Esophagus muscularis mucosa (tissue), 4 donors: ENCODE results near the gene ELK3. TPM values are rescaled to one million over a fixed set of nuclear protein-coding genes. Genes with fewer than 3 reads are reported as not detected.

Experiments
- DNase-seq: peaks from one replicate; pipeline ENCODE4 v3.0.0-alpha.2; 2017; ENCODE audit errors: extremely low spot score
- H3K27ac ChIP-seq, 4 donors: fragments of 200-600 bp; sonication (generic); replicated peaks in 1 of 4; 1 replicate in 3 of 4; 2 replicates in 1 of 4; pipeline ENCODE4 v1.5.1; 2016 to 2019; ENCODE audit warnings: mild to moderate bottlenecking in 1 of 4
- H3K27me3 ChIP-seq, 4 donors: fragments of 200-600 bp; sonication (generic); one replicate each; pipeline versions ENCODE4 v1.5.1 to v1.6.0; 2016 to 2019
- H3K36me3 ChIP-seq, 4 donors: fragments of 200-600 bp; sonication (generic); one replicate each; pipeline ENCODE4 v1.5.1; 2016 to 2019
- H3K4me1 ChIP-seq, 4 donors: fragments of 200-600 bp; sonication (generic); one replicate each; pipeline ENCODE4 v1.5.1; 2016 to 2019
- H3K4me3 ChIP-seq, 4 donors: fragments of 200-600 bp; sonication (generic); 1 replicate in 2 of 4; 2 replicates in 2 of 4; pipeline ENCODE4 v1.5.1; 2016 to 2019; ENCODE audit warnings: mild to moderate bottlenecking in 4 of 4, moderate library complexity in 1 of 4
- H3K9me3 ChIP-seq, 4 donors: fragments of 200-600 bp; sonication (generic); 1 replicate in 3 of 4; 2 replicates in 1 of 4; pipeline ENCODE4 v1.5.1; 2016 to 2019
- EP300 ChIP-seq: sonication (generic); formaldehyde crosslinking; IDR thresholded peaks from one replicate; pipeline ENCODE4 v1.6.1; 2017; ENCODE audit warnings: antibody characterized with exemption
- POLR2A ChIP-seq: fragments of 450-650 bp; IDR thresholded peaks from one replicate; pipeline ENCODE4 v1.6.1; 2017; ENCODE audit warnings: antibody characterized with exemption, moderate library complexity, mild to moderate bottlenecking, low read depth
- POLR2AphosphoS5 ChIP-seq, 2 donors: sonication (generic); formaldehyde crosslinking; IDR thresholded peaks; one replicate each; pipeline ENCODE4 v1.6.1; 2017; ENCODE audit warnings: antibody characterized with exemption in 2 of 2
- WGBS: methylation state at CpG from one replicate; pipeline ENCODE4 v1.1.5; 2018; 5-methylcytosine and 5-hydroxymethylcytosine counted together
- intact Hi-C: fragments of 100-400 bp; cut with DNase I; formaldehyde crosslinking; loops from one replicate; pipeline ENCODE4 v1.15.1; 2023
- total RNA-seq, 4 donors: library from RNA; depleted of rRNA; stranded (reverse); fragments of >200 nt; gene quantifications; one replicate each; pipeline versions ENCODE4 v1.1.0 to v1.2.1, GENCODE V29; 2016
- TF ChIP-seq, protein P1 (sequence below), 3 experiments: fragments of 200-600 bp in 2 of 3; fragments of 450-650 bp in 1 of 3; sonication (generic) in 2 of 3; IDR thresholded peaks; one replicate each; pipeline ENCODE4 v1.5.1; 2017 to 2019; ENCODE audit warnings: antibody characterized with exemption in 3 of 3, mild to moderate bottlenecking in 2 of 3, moderate library complexity in 1 of 3

ELK3 gene
- total RNA-seq, 4 donors from 2014 or later: 13.7 to 26.9 (median 25.7) TPM

DNA sequence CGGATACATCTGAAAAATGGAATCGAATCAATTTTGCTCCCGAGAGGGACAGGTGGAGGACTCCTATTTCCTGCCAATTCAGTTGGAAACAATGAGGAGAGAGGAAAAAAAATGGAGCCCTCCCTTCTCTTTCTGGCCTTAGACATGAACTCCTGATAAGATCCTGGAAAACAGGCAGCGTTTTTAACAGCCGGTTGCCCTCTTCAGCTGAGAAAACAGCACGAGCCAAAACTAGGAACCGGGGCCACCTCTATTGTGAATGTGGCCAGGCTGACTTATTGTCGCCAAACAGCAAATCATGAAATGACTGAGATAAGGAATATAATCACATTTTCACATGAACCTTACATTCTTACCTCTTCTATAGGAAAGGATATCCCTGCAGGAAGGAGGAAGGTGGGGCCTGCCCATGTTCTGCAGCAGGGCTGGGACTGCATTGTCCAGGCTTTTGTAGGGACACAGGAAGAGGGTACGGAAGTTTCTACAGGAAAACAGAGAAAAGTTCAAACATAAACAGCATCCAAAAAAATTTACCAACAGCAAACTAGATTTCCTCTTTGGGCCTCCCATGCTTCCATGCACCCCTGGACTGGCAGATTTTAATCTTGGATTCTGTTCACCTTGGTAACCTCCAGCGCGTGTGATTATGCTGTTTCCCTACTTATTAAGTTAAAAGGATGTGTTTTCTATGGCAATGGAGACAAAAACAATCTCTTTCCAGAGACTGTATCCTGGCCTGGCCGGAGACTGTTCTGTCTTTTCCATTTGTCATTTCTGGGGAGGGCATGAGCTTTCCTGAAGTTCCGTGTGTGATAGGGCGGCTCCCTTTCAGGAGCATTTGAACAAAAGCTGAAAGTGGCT, 29.0 kb upstream of the ELK3 start:
- peak overlapping the region in 3 of 4 donors; percentile 32 to 64 (median 54) for H3K27ac ChIP-seq

GRCh38 chr12:96166765-96167164, 27.4 kb upstream of the ELK3 start:
- WGBS: 73% methylated on average over 2 of the region's 2 CpGs
- H3K27ac ChIP-seq: peak overlapping the region in 3 of 4 donors; percentile 30 to 64 (median 54)
- intact Hi-C loops: no loop called here

More for the DNA sequence above, 29.0 kb upstream of the ELK3 start:
- Histone ChIP-seq H3K27me3 (peaks cover 0 to 5% (median 0%) of the 10 kb centered on the region in 4 donors), H3K36me3 (no peaks in the 10 kb centered on the region), H3K9me3 (no peaks in the 10 kb centered on the region), H3K4me1 (peaks cover 0 to 18% (median 2%) of the 10 kb centered on the region in 4 donors), H3K4me3 (no peak overlapping the region)
- intact Hi-C loops: no loop called here
- 74% methylated on average over 14 of the region's 14 CpGs for WGBS
- DNase-seq: no peak
- TF ChIP-seq POLR2AphosphoS5 (IDR thresholded peaks at IDR 0.05) (peak in 1 of 2 donors; percentile 6), EP300 (no peak)

GRCh38 chr12:96167492-96167891, 26.7 kb upstream of the ELK3 start:
- no peaks in the 10 kb centered on the region for H3K9me3 ChIP-seq
- H3K36me3 ChIP-seq: no peaks in the 10 kb centered on the region
- peaks cover 0 to 5% (median 0%) of the 10 kb centered on the region in 4 donors for H3K27me3 ChIP-seq
- TF ChIP-seq POLR2AphosphoS5 (IDR thresholded peaks at IDR 0.05) (no peak), EP300 (no peak), POLR2A (no peak)
- TF ChIP-seq, protein P1, sequence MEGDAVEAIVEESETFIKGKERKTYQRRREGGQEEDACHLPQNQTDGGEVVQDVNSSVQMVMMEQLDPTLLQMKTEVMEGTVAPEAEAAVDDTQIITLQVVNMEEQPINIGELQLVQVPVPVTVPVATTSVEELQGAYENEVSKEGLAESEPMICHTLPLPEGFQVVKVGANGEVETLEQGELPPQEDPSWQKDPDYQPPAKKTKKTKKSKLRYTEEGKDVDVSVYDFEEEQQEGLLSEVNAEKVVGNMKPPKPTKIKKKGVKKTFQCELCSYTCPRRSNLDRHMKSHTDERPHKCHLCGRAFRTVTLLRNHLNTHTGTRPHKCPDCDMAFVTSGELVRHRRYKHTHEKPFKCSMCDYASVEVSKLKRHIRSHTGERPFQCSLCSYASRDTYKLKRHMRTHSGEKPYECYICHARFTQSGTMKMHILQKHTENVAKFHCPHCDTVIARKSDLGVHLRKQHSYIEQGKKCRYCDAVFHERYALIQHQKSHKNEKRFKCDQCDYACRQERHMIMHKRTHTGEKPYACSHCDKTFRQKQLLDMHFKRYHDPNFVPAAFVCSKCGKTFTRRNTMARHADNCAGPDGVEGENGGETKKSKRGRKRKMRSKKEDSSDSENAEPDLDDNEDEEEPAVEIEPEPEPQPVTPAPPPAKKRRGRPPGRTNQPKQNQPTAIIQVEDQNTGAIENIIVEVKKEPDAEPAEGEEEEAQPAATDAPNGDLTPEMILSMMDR (IDR thresholded peaks at IDR 0.05): no peak
- H3K4me3 ChIP-seq: no peak overlapping the region
- peaks cover 0 to 22% (median 3%) of the 10 kb centered on the region in 4 donors for H3K4me1 ChIP-seq
- intact Hi-C loops: no loop called here
- WGBS: 100% methylated on average over 1 of the region's 1 CpG
- H3K27ac ChIP-seq: peak overlapping the region in 1 of 4 donors; percentile 30
- DNase-seq: no peak

More at GRCh38 chr12:96166765-96167164, 27.4 kb upstream of the ELK3 start:
- Histone ChIP-seq H3K9me3 (no peaks in the 10 kb centered on the region), H3K4me3 (no peak overlapping the region), H3K36me3 (no peaks in the 10 kb centered on the region), H3K4me1 (peaks cover 0 to 22% (median 3%) of the 10 kb centered on the region in 4 donors), H3K27me3 (peaks cover 0 to 5% (median 0%) of the 10 kb centered on the region in 4 donors)
- no peak for DNase-seq
- TF ChIP-seq POLR2A (no peak), EP300 (no peak), POLR2AphosphoS5 (IDR thresholded peaks at IDR 0.05) (no peak)
- TF ChIP-seq, protein P1 (IDR thresholded peaks at IDR 0.05): no peak

GRCh38 chr12:96170328-96170727, 23.8 kb upstream of the ELK3 start:
- DNase-seq: no peak
- no peaks in the 10 kb centered on the region for H3K9me3 ChIP-seq
- H3K36me3 ChIP-seq: no peaks in the 10 kb centered on the region
- no peak overlapping the region for H3K4me3 ChIP-seq
- H3K27ac ChIP-seq: peak overlapping the region in 1 of 4 donors; percentile 14
- H3K4me1 ChIP-seq: peaks cover 0 to 14% (median 3%) of the 10 kb centered on the region in 4 donors
- intact Hi-C loops: no loop called here
- peaks cover 0 to 5% (median 0%) of the 10 kb centered on the region in 4 donors for H3K27me3 ChIP-seq
- 69% methylated on average over 9 of the region's 9 CpGs for WGBS
- no peak for TF ChIP-seq POLR2A

- Histone ChIP-seq H3K27me3 (peaks cover 0 to 5% (median 0%) of the 10 kb centered on the region in 4 donors), H3K4me3 (no peak overlapping the region), H3K36me3 (no peaks in the 10 kb centered on the region), H3K4me1 (peaks cover 0 to 14% (median 3%) of the 10 kb centered on the region in 4 donors), H3K9me3 (peaks cover 0 to 2% (median 0%) of the 10 kb centered on the region in 4 donors), H3K27ac (peak overlapping the region in 1 of 4 donors; percentile 14)
- no peak for DNase-seq
- TF ChIP-seq EP300 (no peak), POLR2AphosphoS5 (IDR thresholded peaks at IDR 0.05) (no peak)
- TF ChIP-seq, protein P1 (IDR thresholded peaks at IDR 0.05): no peak
- 87% methylated on average over 3 of the region's 5 CpGs for WGBS
- intact Hi-C loops: no loop called here
Measured at GRCh38 chr12:96170762-96171161, 23.4 kb upstream of the ELK3 start.
